IMR-90 (cell line): ENCODE measurements around the gene TRIM5. TPM values are rescaled to one million over a fixed set of nuclear protein-coding genes. Genes with fewer than 3 reads are reported as not detected.
"Not testable (repeated sequence)": the region's sequence is repeated elsewhere in the genome, so short reads cannot be mapped to it uniquely, and the experiment has no call there.

Experiments
- ATAC-seq: fragments of 200-7000 bp; cut with Tn5 transposase; 2 replicates; pipeline ENCODE4 v1.9.1; 2020; ENCODE audit warnings: low read depth, mild to moderate bottlenecking, moderate library complexity
- BruUV-seq: library from RNA; stranded (reverse); fragments of 400-500 nt; replicated peaks from 2 replicates; lab custom pipeline; 2021; lab: Mats Ljungman, UMichigan
- CTCF ChIA-PET: fragments of 300-600 bp; formaldehyde crosslinking; extraction: SDS; loops from one replicate; lab custom pipeline; 2021; ENCODE audit warnings: antibody characterized with exemption; lab: Yijun Ruan, JAX
- POLR2A ChIA-PET: fragments of 300-600 bp; sonication (Branson Sonifier 250); formaldehyde crosslinking; loops from one replicate; lab custom pipeline; 2022; ENCODE audit warnings: antibody characterized with exemption; ENCODE audit not compliant: unreplicated experiment; lab: Charles Lee
- DNase-seq: peaks from one replicate; pipeline ENCODE4 v3.0.0; 2013
- H2AFZ ChIP-seq: replicated peaks from 2 replicates; pipeline ENCODE3; 2013; ENCODE audit warnings: low read length, mild to moderate bottlenecking; ENCODE audit not compliant: poor library complexity
- H2AK5ac ChIP-seq: 2 replicates; pipeline ENCODE4 v1.6.1; 2013; ENCODE audit warnings: low read depth, low read length, inconsistent platforms
- H2AK9ac ChIP-seq: replicated peaks from 2 replicates; pipeline ENCODE3; 2013; ENCODE audit warnings: mild to moderate bottlenecking, low read depth, low read length, moderate library complexity; ENCODE audit not compliant: poor library complexity
- H2BK120ac ChIP-seq: 2 replicates; pipeline ENCODE4 v1.6.1; 2013; ENCODE audit warnings: low read depth, low read length, inconsistent platforms
- H2BK15ac ChIP-seq: 3 replicates; pipeline ENCODE4 v1.6.1; 2013; ENCODE audit warnings: low read depth, low read length, inconsistent platforms
- H2BK20ac ChIP-seq: 2 replicates; pipeline ENCODE4 v1.6.1; 2013; ENCODE audit warnings: low read depth, mild to moderate bottlenecking, inconsistent platforms, low read length, moderate library complexity
- H2BK5ac ChIP-seq: 2 replicates; pipeline ENCODE4 v1.6.1; 2013; ENCODE audit warnings: mild to moderate bottlenecking, low read depth, low read length, inconsistent platforms; ENCODE audit not compliant: poor library complexity, severe bottlenecking
- H3K14ac ChIP-seq: replicated peaks from 2 replicates; pipeline ENCODE4 v1.6.1; 2013; ENCODE audit warnings: low read depth, low read length, inconsistent platforms
- H3K18ac ChIP-seq: 2 replicates; pipeline ENCODE4 v1.6.1; 2013; ENCODE audit warnings: low read depth, low read length, control low read depth
- H3K23ac ChIP-seq: 2 replicates; pipeline ENCODE4 v1.6.1; 2013; ENCODE audit warnings: low read depth, low read length, inconsistent platforms
- H3K27ac ChIP-seq: 2 replicates; pipeline ENCODE4 v1.5.1; 2013; ENCODE audit warnings: mild to moderate bottlenecking, control low read depth, low read length; ENCODE audit not compliant: insufficient read depth
- H3K27me3 ChIP-seq: 2 replicates; pipeline ENCODE4 v1.6.1; 2013; ENCODE audit warnings: low read length; ENCODE audit not compliant: control insufficient read depth, insufficient read depth
- H3K36me3 ChIP-seq: 2 replicates; pipeline ENCODE4 v1.6.1; 2013; ENCODE audit warnings: low read length, mixed read lengths; ENCODE audit not compliant: control insufficient read depth, insufficient read depth
- H3K4ac ChIP-seq: 2 replicates; pipeline ENCODE4 v1.6.1; 2013; ENCODE audit warnings: low read depth, low read length, inconsistent platforms
- H3K4me1 ChIP-seq: 2 replicates; pipeline ENCODE4 v1.6.1; 2013; ENCODE audit warnings: low read length, mixed read lengths; ENCODE audit not compliant: control insufficient read depth, insufficient read depth
- H3K4me2 ChIP-seq: 2 replicates; pipeline ENCODE4 v1.6.1; 2013; ENCODE audit warnings: low read depth, mild to moderate bottlenecking, control low read depth, low read length, moderate library complexity
- H3K4me3 ChIP-seq: 2 replicates; pipeline ENCODE4 v1.5.1; 2013; ENCODE audit warnings: low read depth, mild to moderate bottlenecking, control low read depth, low read length, moderate library complexity; ENCODE audit not compliant: insufficient read depth
- H3K56ac ChIP-seq: 2 replicates; pipeline ENCODE4 v1.6.1; 2013; ENCODE audit warnings: low read length, inconsistent platforms; ENCODE audit not compliant: insufficient read depth; ENCODE audit errors: extremely low read depth
- H3K79me1 ChIP-seq, 2 experiments: 2 replicates each; pipeline ENCODE4 v1.6.1; 2013; ENCODE audit warnings: low read length in 2 of 2, inconsistent platforms in 1 of 2, low read depth in 1 of 2
- H3K9ac ChIP-seq: 2 replicates; pipeline ENCODE4 v1.6.1; 2013; ENCODE audit warnings: low read depth, low read length, control low read depth
- H3K9me1 ChIP-seq: 2 replicates; pipeline ENCODE4 v1.6.1; 2013; ENCODE audit warnings: low read length, inconsistent platforms; ENCODE audit not compliant: insufficient read depth
- H3K9me3 ChIP-seq: 2 replicates; pipeline ENCODE4 v1.6.1; 2013; ENCODE audit warnings: low read length; ENCODE audit not compliant: control insufficient read depth, insufficient read depth
- H4K20me1 ChIP-seq: 2 replicates; pipeline ENCODE4 v1.6.1; 2013; ENCODE audit warnings: low read length, inconsistent platforms; ENCODE audit not compliant: insufficient read depth
- H4K5ac ChIP-seq: 2 replicates; pipeline ENCODE4 v1.6.1; 2013; ENCODE audit warnings: mild to moderate bottlenecking, low read depth, low read length, control low read depth
- H4K8ac ChIP-seq, 2 experiments: 2 replicates each; pipeline ENCODE4 v1.6.1; 2013; ENCODE audit warnings: low read depth in 2 of 2, low read length in 2 of 2, control low read depth in 1 of 2, inconsistent platforms in 1 of 2
- H4K91ac ChIP-seq: 2 replicates; pipeline ENCODE4 v1.6.1; 2013; ENCODE audit warnings: low read depth, low read length, inconsistent platforms; ENCODE audit not compliant: insufficient read depth
- MAFK ChIP-seq: IDR thresholded peaks from 2 replicates; pipeline ENCODE4 v1.6.1; 2012; ENCODE audit warnings: low read depth, low read length, improper control_type of control experiment
- POLR2A ChIP-seq: IDR thresholded peaks from 2 replicates; pipeline ENCODE4 v1.6.1; 2012; ENCODE audit warnings: mild to moderate bottlenecking, low read depth, low read length
- WGBS, 2 experiments: methylation state at CpG; one replicate each; pipeline versions ENCODE4 v1.1.5 to v1.1.7; 2013; ENCODE audit warnings: missing lambda C conversion rate in 2 of 2; ENCODE audit not compliant: insufficient read length in 1 of 2; ENCODE audit errors: extremely low coverage in 2 of 2; 5-methylcytosine and 5-hydroxymethylcytosine counted together
- dilution Hi-C: fragments of 300-500 bp; cut with HindIII; formaldehyde crosslinking; loops from one replicate; pipeline ENCODE4 v1.14.3; 2018; ENCODE audit warnings: low sequenced_read_pairs; ENCODE audit not compliant: unreplicated experiment
- in situ Hi-C: fragments of 300-500 bp; cut with MboI; formaldehyde crosslinking; loops from 3 replicates; pipeline ENCODE4 v1.14.3; 2019; ENCODE audit warnings: low sequenced_read_pairs, inconsistent platforms, mixed read lengths
- intact Hi-C: fragments of 100-400 bp; cut with micrococcal nuclease; formaldehyde crosslinking; loops from 2 replicates; pipeline ENCODE4 v1.10.0; 2022
- polyA plus RNA-seq, 3 experiments: library from polyadenylated mRNA; depleted of rRNA; stranded (reverse); fragments of >200 nt; gene quantifications; 2 replicates each; pipeline ENCODE4 v1.2.3, GENCODE V29; 2012; ENCODE audit warnings: low replicate concordance in 1 of 3
- total RNA-seq: library from RNA; depleted of rRNA; stranded (reverse); fragments of >200 nt; gene quantifications from 2 replicates; pipeline ENCODE4 v1.2.3, GENCODE V29; 2012

TRIM5 gene
- total and polyA plus RNA-seq, 2 of the 4 experiments (the other 2 are of a cell fraction): 32.6 to 49.1 TPM

GRCh38 chr11:5719703-5720495, 35.0 kb upstream of the TRIM5 start:
- Histone ChIP-seq H3K18ac (no peak overlapping the region), H2BK5ac (no peak overlapping the region), H2AK9ac (peak overlapping the region; percentile 16), H3K27ac (no peak overlapping the region), H2BK20ac (no peak overlapping the region), H4K91ac (no peak overlapping the region), H3K27me3 (no peaks in the 10 kb centered on the region; the same call in none of the 2 replicates), H3K9me1 (no peaks in the 10 kb centered on the region), H2BK120ac (no peak overlapping the region), H3K36me3 (no peaks in the 10 kb centered on the region), H4K20me1 (no peaks in the 10 kb centered on the region), H2BK15ac (no peak overlapping the region), H3K56ac (no peak overlapping the region), H4K8ac (no peak overlapping the region), H3K4me2 (no peak overlapping the region), H3K4me1 (no peaks in the 10 kb centered on the region), H3K79me1 (no peaks in the 10 kb centered on the region), H3K9ac (no peak overlapping the region), H2AK5ac (no peak overlapping the region), H2AFZ (peak overlapping the region; percentile 21), H3K14ac (no peak overlapping the region), H4K5ac (no peak overlapping the region), H3K23ac (no peak overlapping the region), H3K9me3 (no peaks in the 10 kb centered on the region), H3K4ac (no peak overlapping the region), H3K4me3 (no peak overlapping the region)
- POLR2A ChIA-PET: no interaction called here
- intact Hi-C loops: no loop called here
- BruUV-seq: no TSS peak
- no peak for TF ChIP-seq POLR2A
- TF ChIP-seq MAFK: no peak
- dilution Hi-C loops: no loop called here
- CTCF ChIA-PET: no interaction called here
- in situ Hi-C loops: no loop called here
- DNase-seq (no peak), ATAC-seq (no peak)
- no CpG with 5 or more reads among the region's 3 CpGs for WGBS, 2 experiments

GRCh38 chr11:5716518-5716917, 31.6 kb upstream of the TRIM5 start:
- ATAC-seq, H3K9me3 ChIP-seq, DNase-seq, BruUV-seq, H3K9ac ChIP-seq, H4K20me1 ChIP-seq, intact Hi-C loops, H3K79me1 ChIP-seq, H3K14ac ChIP-seq, POLR2A ChIA-PET, H2BK120ac ChIP-seq, H3K18ac ChIP-seq, H3K4me3 ChIP-seq, H3K23ac ChIP-seq, H3K27ac ChIP-seq, H4K5ac ChIP-seq, in situ Hi-C loops, CTCF ChIA-PET, H3K27me3 ChIP-seq, H2BK20ac ChIP-seq, H4K91ac ChIP-seq, dilution Hi-C loops, H2BK5ac ChIP-seq, H3K9me1 ChIP-seq, H3K36me3 ChIP-seq, H3K4ac ChIP-seq, H3K4me1 ChIP-seq, H2BK15ac ChIP-seq, H2AK5ac ChIP-seq, H4K8ac ChIP-seq, H3K56ac ChIP-seq, H2AFZ ChIP-seq, H3K4me2 ChIP-seq, H2AK9ac ChIP-seq: not testable (repeated sequence)
- no CpG with 5 or more reads among the region's 1 CpG for WGBS, 2 experiments
